ENCODE measurements around the gene SSR4. TPM values are rescaled to one million over a fixed set of nuclear protein-coding genes. Genes with fewer than 3 reads are reported as not detected.

Gene SSR4
- total RNA-seq, 2 donors from 2014 or later: 219 to 238 TPM

DNA sequence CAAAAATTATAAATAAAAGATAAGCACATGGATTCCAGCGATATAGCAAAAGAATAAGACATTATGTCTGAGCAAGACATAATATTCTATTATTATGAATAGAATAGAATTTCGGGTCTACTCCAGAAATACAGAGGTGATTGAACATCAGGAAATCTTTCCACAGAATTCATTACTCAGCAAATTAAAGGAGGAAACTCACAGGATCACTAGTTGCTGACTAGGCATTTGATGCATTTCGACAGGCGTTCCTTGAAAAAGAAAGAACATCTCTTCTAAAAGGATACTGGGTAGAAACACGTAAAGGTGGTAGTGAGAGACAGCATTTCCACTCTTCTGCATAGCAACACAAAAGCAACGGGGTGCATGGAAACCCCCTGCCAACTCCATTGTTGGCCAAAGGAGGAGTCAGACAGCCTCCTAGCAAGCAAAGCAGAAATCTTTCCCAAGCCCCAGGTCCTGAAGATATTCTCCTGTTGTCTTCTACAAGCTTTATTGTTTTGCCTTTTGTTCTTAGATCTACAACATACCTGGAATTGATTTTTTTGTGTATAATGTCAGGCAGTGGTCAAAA lies 50.1 kb downstream of the SSR4 start:
- Histone ChIP-seq H3K27me3 (peaks cover 0 to 3% of the 10 kb centered on the region in 2 donors), H3K4me3 (no peak overlapping the region), H3K9me3 (no peaks in the 10 kb centered on the region), H3K27ac (no peak overlapping the region), H3K36me3 (no peaks in the 10 kb centered on the region), H3K4me1 (no peaks in the 10 kb centered on the region)
- no peak for DNase-seq (ENCODE audit: low spot score)
- TF ChIP-seq, protein P1, sequence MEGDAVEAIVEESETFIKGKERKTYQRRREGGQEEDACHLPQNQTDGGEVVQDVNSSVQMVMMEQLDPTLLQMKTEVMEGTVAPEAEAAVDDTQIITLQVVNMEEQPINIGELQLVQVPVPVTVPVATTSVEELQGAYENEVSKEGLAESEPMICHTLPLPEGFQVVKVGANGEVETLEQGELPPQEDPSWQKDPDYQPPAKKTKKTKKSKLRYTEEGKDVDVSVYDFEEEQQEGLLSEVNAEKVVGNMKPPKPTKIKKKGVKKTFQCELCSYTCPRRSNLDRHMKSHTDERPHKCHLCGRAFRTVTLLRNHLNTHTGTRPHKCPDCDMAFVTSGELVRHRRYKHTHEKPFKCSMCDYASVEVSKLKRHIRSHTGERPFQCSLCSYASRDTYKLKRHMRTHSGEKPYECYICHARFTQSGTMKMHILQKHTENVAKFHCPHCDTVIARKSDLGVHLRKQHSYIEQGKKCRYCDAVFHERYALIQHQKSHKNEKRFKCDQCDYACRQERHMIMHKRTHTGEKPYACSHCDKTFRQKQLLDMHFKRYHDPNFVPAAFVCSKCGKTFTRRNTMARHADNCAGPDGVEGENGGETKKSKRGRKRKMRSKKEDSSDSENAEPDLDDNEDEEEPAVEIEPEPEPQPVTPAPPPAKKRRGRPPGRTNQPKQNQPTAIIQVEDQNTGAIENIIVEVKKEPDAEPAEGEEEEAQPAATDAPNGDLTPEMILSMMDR (IDR thresholded peaks at IDR 0.05): no peak

GRCh38 chrX:153845195-153845594 lies 50.7 kb downstream of the SSR4 start:
- Histone ChIP-seq H3K27me3 (peaks cover 0 to 3% of the 10 kb centered on the region in 2 donors), H3K4me1 (no peaks in the 10 kb centered on the region), H3K4me3 (no peak overlapping the region), H3K9me3 (no peaks in the 10 kb centered on the region), H3K36me3 (no peaks in the 10 kb centered on the region), H3K27ac (no peak overlapping the region)
- no peak for DNase-seq (ENCODE audit: low spot score)
- TF ChIP-seq, protein P1 (IDR thresholded peaks at IDR 0.05): no peak

DNA sequence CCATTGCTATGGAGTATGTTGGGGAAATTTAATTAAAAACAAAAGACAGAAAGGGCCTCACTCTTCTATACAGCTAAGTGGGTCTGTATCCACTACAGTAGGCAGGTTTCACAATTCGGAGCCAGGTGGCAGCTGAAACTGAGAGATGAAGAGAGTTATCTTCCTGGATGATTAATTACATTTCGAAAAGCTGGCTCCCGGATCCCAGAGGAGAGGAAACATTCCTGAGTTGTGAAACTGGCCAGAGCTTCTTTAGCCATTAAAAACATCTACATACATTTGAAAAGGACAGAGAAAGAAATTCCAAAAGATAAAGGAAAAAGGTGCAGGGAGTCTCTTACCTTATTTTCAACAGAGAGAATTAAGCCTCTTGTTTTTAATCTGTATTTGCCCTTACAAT lies 51.4 kb downstream of the SSR4 start:
- TF ChIP-seq, protein P1 (IDR thresholded peaks at IDR 0.05): no peak
- peaks cover 0 to 3% of the 10 kb centered on the region in 2 donors for H3K27me3 ChIP-seq

More for the DNA sequence above, 51.4 kb downstream of the SSR4 start:
- no peaks in the 10 kb centered on the region for H3K4me1 ChIP-seq
- no peak overlapping the region for H3K27ac ChIP-seq
- DNase-seq (ENCODE audit: low spot score): no peak
- no peaks in the 10 kb centered on the region for H3K36me3 ChIP-seq
- H3K4me3 ChIP-seq: no peak overlapping the region
- H3K9me3 ChIP-seq: no peaks in the 10 kb centered on the region

Other genes with a start within 250 kb of the SSR4 start
- gene CCNQ, start 195.5 kb upstream of the SSR4 start, total RNA-seq: 10 to 100 TPM; 48.0 to 65.0 TPM
- not detected for gene DUSP9, start 147.5 kb upstream of the SSR4 start, total RNA-seq
- 10 to 100 TPM in 1 of 2 donors, 1 to 10 TPM in 1; 4.0 to 42.4 TPM for gene PNCK, start 120.9 kb upstream of the SSR4 start, total RNA-seq
- 10 to 100 TPM; 71.3 to 76.6 TPM for gene SLC6A8, start 106.7 kb upstream of the SSR4 start, total RNA-seq
- 100 to 1,000 TPM in 1 of 2 donors, 10 to 100 TPM in 1; 86.3 to 109 TPM for gene BCAP31, start 70.3 kb upstream of the SSR4 start, total RNA-seq
- 10 to 100 TPM; 15.2 to 18.0 TPM for gene ABCD1, start 69.8 kb upstream of the SSR4 start, total RNA-seq
- 1 to 10 TPM; 5.6 to 8.2 TPM for gene PLXNB3, start 30.4 kb upstream of the SSR4 start, total RNA-seq
- gene SRPK3, start 13.6 kb upstream of the SSR4 start, total RNA-seq: 10 to 100 TPM; 19.4 to 24.6 TPM
- 100 to 1,000 TPM; 116 to 135 TPM for gene IDH3G, start 293 bp upstream of the SSR4 start, total RNA-seq
- gene PDZD4, start 35.9 kb downstream of the SSR4 start, total RNA-seq: 1 to 10 TPM; 2.1 to 7.1 TPM
- gene L1CAM, start 91.5 kb downstream of the SSR4 start, total RNA-seq: 1 to 10 TPM; 6.3 to 7.0 TPM
- gene AVPR2, start 110.0 kb downstream of the SSR4 start, total RNA-seq: 1 to 10 TPM; 2.3 to 4.7 TPM
- 1 to 10 TPM; 7.6 to 8.9 TPM for gene ARHGAP4, start 131.6 kb downstream of the SSR4 start, total RNA-seq
- 10 to 100 TPM; 66.5 to 70.2 TPM for gene NAA10, start 140.4 kb downstream of the SSR4 start, total RNA-seq
- 10 to 100 TPM in 1 of 2 donors, 1 to 10 TPM in 1; 6.2 to 10.6 TPM for gene RENBP, start 150.0 kb downstream of the SSR4 start, total RNA-seq
- 10 to 100 TPM; 40.8 to 54.7 TPM for gene HCFC1, start 177.2 kb downstream of the SSR4 start, total RNA-seq
- gene TMEM187, start 178.1 kb downstream of the SSR4 start, total RNA-seq: 1 to 10 TPM; 4.7 to 6.4 TPM
- 10 to 100 TPM; 27.5 to 37.1 TPM for gene IRAK1, start 225.2 kb downstream of the SSR4 start, total RNA-seq

Measured in right atrium auricular region (tissue), 2 donors.